OCI-LY1 (cell line): ENCODE data around the gene EOLA1.

Experiments used
- H2AFZ ChIP-seq: fragments of 200-600 bp; sonication (generic), shearing (Covaris generic); 2 replicates; pipeline ENCODE4 v1.6.0; 2014; ENCODE audit warnings: antibody characterized with exemption, mild to moderate bottlenecking, low read length
- H3F3A ChIP-seq: fragments of 200-600 bp; sonication (generic), shearing (Covaris generic); 2 replicates; pipeline ENCODE4 v1.6.0; 2014; ENCODE audit warnings: mild to moderate bottlenecking, antibody characterized with exemption, low read length, moderate library complexity; ENCODE audit not compliant: insufficient read depth
- H3K27ac ChIP-seq: fragments of 200-600 bp; sonication (generic); 2 replicates; pipeline ENCODE4 v1.5.1; 2014; ENCODE audit warnings: low read length, mixed run types, mild to moderate bottlenecking, low read depth; ENCODE audit not compliant: poor library complexity, severe bottlenecking
- H3K27me3 ChIP-seq: fragments of 200-600 bp; sonication (generic); 2 replicates; pipeline ENCODE4 v1.6.0; 2014; ENCODE audit warnings: antibody characterized with exemption, mild to moderate bottlenecking, low read length, moderate library complexity; ENCODE audit not compliant: insufficient read depth
- H3K36me3 ChIP-seq: fragments of 200-600 bp; sonication (generic); 2 replicates; pipeline ENCODE4 v1.6.1; 2014; ENCODE audit warnings: mild to moderate bottlenecking, antibody characterized with exemption, low read length, moderate library complexity, mixed read lengths; ENCODE audit not compliant: insufficient read depth
- H3K4me1 ChIP-seq: fragments of 200-600 bp; sonication (generic); 2 replicates; pipeline ENCODE4 v1.5.1; 2014; ENCODE audit warnings: mild to moderate bottlenecking, low read length, moderate library complexity; ENCODE audit not compliant: insufficient read depth, severe bottlenecking
- H3K4me2 ChIP-seq: fragments of 200-600 bp; sonication (generic), shearing (Covaris generic); 2 replicates; pipeline ENCODE4 v1.6.1; 2014; ENCODE audit warnings: low read length
- H3K4me3 ChIP-seq: fragments of 200-600 bp; sonication (generic); 2 replicates; pipeline ENCODE4 v1.5.1; 2014; ENCODE audit warnings: low read length, low read depth, mild to moderate bottlenecking, mixed read lengths; ENCODE audit not compliant: poor library complexity, severe bottlenecking
- H3K79me2 ChIP-seq: fragments of 200-600 bp; shearing (Covaris generic); 2 replicates; pipeline ENCODE4 v1.6.1; 2016; ENCODE audit warnings: mixed run types, low read length, mixed read lengths; ENCODE audit not compliant: insufficient read depth
- H3K9ac ChIP-seq: fragments of 200-600 bp; sonication (generic), shearing (Covaris generic); 2 replicates; pipeline ENCODE4 v1.6.1; 2014; ENCODE audit warnings: mild to moderate bottlenecking, low read length, mixed read lengths
- H3K9me2 ChIP-seq: fragments of 200-600 bp; sonication (generic), shearing (Covaris generic); 2 replicates; pipeline ENCODE4 v1.6.1; 2014; ENCODE audit warnings: low read depth, mild to moderate bottlenecking, low read length, mixed read lengths
- H3K9me3 ChIP-seq: fragments of 200-600 bp; shearing (Covaris generic); 2 replicates; pipeline ENCODE4 v1.6.1; 2014; ENCODE audit warnings: low read length, mixed read lengths
- H4K20me1 ChIP-seq: fragments of 200-600 bp; sonication (generic), shearing (Covaris generic); 2 replicates; pipeline ENCODE4 v1.6.0; 2016; ENCODE audit warnings: mild to moderate bottlenecking, low read length; ENCODE audit not compliant: insufficient read depth
- CTCF ChIP-seq: fragments of 200-600 bp; sonication (generic), shearing (Covaris generic); IDR thresholded peaks from 2 replicates; pipeline ENCODE4 v1.5.1; 2017; ENCODE audit warnings: mild to moderate bottlenecking, antibody characterized with exemption, low read length, moderate library complexity, mixed read lengths
- EZH2 ChIP-seq: fragments of 200-600 bp; sonication (generic), shearing (Covaris generic); IDR thresholded peaks from 2 replicates; pipeline ENCODE4 v1.8.0; 2017; ENCODE audit warnings: borderline replicate concordance, mixed run types, mild to moderate bottlenecking, antibody characterized with exemption, low read length, moderate library complexity, mixed read lengths

The EOLA1 gene

GRCh38 chrX:149511081-149511480 is 29.7 kb upstream of the EOLA1 start:
- H2AFZ ChIP-seq = no peak overlapping the region

GRCh38 chrX:149512225-149512885 is 28.5 kb upstream of the EOLA1 start:
- H3K4me2 ChIP-seq = no peak overlapping the region
- no peak overlapping the region for H3K4me3 ChIP-seq
- TF ChIP-seq CTCF = peak; percentile 50
- no peak for TF ChIP-seq EZH2
- H3K27ac ChIP-seq = no peak overlapping the region
- H3K79me2 ChIP-seq = no peaks in the 10 kb centered on the region
- no peaks in the 10 kb centered on the region for H3K9me2 ChIP-seq
- no peak overlapping the region for H2AFZ ChIP-seq
- H4K20me1 ChIP-seq = no peaks in the 10 kb centered on the region
- H3F3A ChIP-seq = no peaks in the 10 kb centered on the region
- no peaks in the 10 kb centered on the region for H3K27me3 ChIP-seq
- no peaks in the 10 kb centered on the region for H3K9me3 ChIP-seq
- peaks cover 5% of the 10 kb centered on the region for H3K4me1 ChIP-seq
- no peak overlapping the region for H3K9ac ChIP-seq
- no peaks in the 10 kb centered on the region for H3K36me3 ChIP-seq

More at GRCh38 chrX:149511081-149511480, 29.7 kb upstream of the EOLA1 start:
- Histone ChIP-seq H3K9me2 (no peaks in the 10 kb centered on the region), H3K9me3 (no peaks in the 10 kb centered on the region), H3K4me1 (peaks cover 5% of the 10 kb centered on the region), H3K9ac (no peak overlapping the region), H3K4me2 (no peak overlapping the region), H3K27ac (no peak overlapping the region), H3K79me2 (no peaks in the 10 kb centered on the region), H4K20me1 (no peaks in the 10 kb centered on the region), H3F3A (no peaks in the 10 kb centered on the region), H3K27me3 (no peaks in the 10 kb centered on the region), H3K4me3 (no peak overlapping the region), H3K36me3 (no peaks in the 10 kb centered on the region)
- TF ChIP-seq EZH2 = no peak
- TF ChIP-seq CTCF = no peak

GRCh38 chrX:149513825-149514428 is 26.9 kb upstream of the EOLA1 start:
- Histone ChIP-seq H3K27me3 (no peaks in the 10 kb centered on the region), H3K36me3 (no peaks in the 10 kb centered on the region), H3K9ac (no peak overlapping the region), H3K4me3 (no peak overlapping the region), H3K9me3 (no peaks in the 10 kb centered on the region), H3K79me2 (no peaks in the 10 kb centered on the region), H3K4me2 (no peak overlapping the region), H3K27ac (no peak overlapping the region), H3K9me2 (no peaks in the 10 kb centered on the region), H2AFZ (no peak overlapping the region), H3K4me1 (peaks cover 5% of the 10 kb centered on the region), H3F3A (no peaks in the 10 kb centered on the region), H4K20me1 (no peaks in the 10 kb centered on the region)
- TF ChIP-seq CTCF (no peak), EZH2 (no peak)
